Activated T-cell treated with anti-CD3 and anti-CD28 coated beads, Interleukin-2, amount 50 U/mL, for 72 hours (primary cell): ENCODE results near the gene KCTD11. TPM values are rescaled to one million over a fixed set of nuclear protein-coding genes. Genes with fewer than 3 reads are reported as not detected.

Experiments
- ATAC-seq, 2 donors: fragments of 150-1000 bp; cut with Tn5 transposase; replicated peaks in 1 of 2; 2 replicates each; pipeline ENCODE4 v1.10.0; 2021; ENCODE audit warnings: moderate library complexity in 2 of 2, mild to moderate bottlenecking in 1 of 2
- DNase-seq, 2 donors: peaks; one replicate each; pipeline ENCODE4 v3.0.0; 2021 to 2022; ENCODE audit warnings: mixed read lengths in 1 of 2
- H3K27ac Mint-ChIP-seq: one replicate; pipeline ENCODE4 v1.8.0; 2022; ENCODE audit warnings: mild to moderate bottlenecking, moderate library complexity, mixed read lengths
- H3K27me3 Mint-ChIP-seq: one replicate; pipeline ENCODE4 v1.8.0; 2022; ENCODE audit warnings: low read depth, mixed read lengths
- H3K36me3 Mint-ChIP-seq, 2 donors: one replicate each; pipeline ENCODE4 v1.8.0; 2022; ENCODE audit warnings: mixed read lengths in 2 of 2, mild to moderate bottlenecking in 1 of 2; ENCODE audit not compliant: insufficient read depth in 2 of 2
- H3K4me1 Mint-ChIP-seq: one replicate; pipeline ENCODE4 v1.8.0; 2022; ENCODE audit warnings: low read depth, mixed read lengths
- H3K4me3 Mint-ChIP-seq, 2 donors: one replicate each; pipeline ENCODE4 v1.8.0; 2022; ENCODE audit warnings: mild to moderate bottlenecking in 2 of 2, mixed read lengths in 2 of 2, moderate library complexity in 2 of 2
- H3K9me3 Mint-ChIP-seq, 2 donors: one replicate each; pipeline ENCODE4 v1.8.0; 2022; ENCODE audit warnings: mixed read lengths in 2 of 2
- total RNA-seq, 2 donors: library from RNA; stranded (reverse); gene quantifications; one replicate each; pipeline ENCODE4 v1.2.3, GENCODE V29; 2022

The KCTD11 gene
- 1 to 10 TPM; 4.9 to 5.5 TPM for total RNA-seq

- DNase-seq, result peak; percentile 88
- Mint-ChIP-seq H3K4me3 (peak within 1 kb of the TSS; percentile 84 to 93), H3K4me1 (peaks cover 53% of the 10 kb centered on the region), H3K27ac (peak within 1 kb of the TSS; percentile 94), H3K27me3 (peaks cover 4% of the 10 kb centered on the region), H3K36me3 (peaks cover 4 to 5% of the 10 kb centered on the region in 2 donors), H3K9me3 (no peaks in the 10 kb centered on the region)
- ATAC-seq, result peak; percentile 73 to 78
These were observed at the start of gene KCTD11 for GRCh38 chr17:7351665-7352502. Gene KCTD11 (plus strand): TSS chr17:7352162.

DNA sequence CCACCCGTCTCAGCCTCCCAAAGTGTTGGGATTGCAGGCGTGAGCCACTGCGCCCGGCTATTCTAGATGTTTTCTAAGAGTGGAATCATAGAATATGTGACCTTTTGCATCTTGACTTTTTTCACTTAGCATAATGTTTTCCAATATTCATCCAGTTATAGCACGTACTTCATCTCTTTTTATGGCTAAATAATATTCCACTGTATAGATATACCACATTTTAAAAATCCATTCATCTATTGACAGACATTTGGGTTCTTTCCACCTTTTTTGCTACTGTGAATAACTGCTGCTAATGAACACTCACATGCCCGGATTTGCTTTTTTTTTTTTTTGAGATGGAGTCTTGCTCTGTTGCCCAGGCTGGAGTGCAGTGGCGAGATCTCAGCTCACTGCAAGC lies 47.8 kb upstream of the KCTD11 start:
- ATAC-seq, result no peak
- no peak overlapping the region for H3K27ac Mint-ChIP-seq

GRCh38 chr17:7306911-7307685 lies 44.9 kb upstream of the KCTD11 start, which contains the start of gene EIF5A:
Gene EIF5A (plus strand): TSS chr17:7307628. CDS start chr17:7309636, 2,008 bp downstream.
- no peaks in the 10 kb centered on the region for H3K9me3 Mint-ChIP-seq
- H3K27ac Mint-ChIP-seq, result peak within 1 kb of the TSS; percentile 91
- H3K4me3 Mint-ChIP-seq, result peak within 1 kb of the TSS; percentile 85 to 94
- DNase-seq (peak; percentile 100), ATAC-seq (peak; percentile 78 to 79)
- peaks cover 41% of the 10 kb centered on the region for H3K4me1 Mint-ChIP-seq
- no peaks in the 10 kb centered on the region for H3K27me3 Mint-ChIP-seq
- peaks cover 27 to 32% of the 10 kb centered on the region in 2 donors for H3K36me3 Mint-ChIP-seq

More for the DNA sequence above, 47.8 kb upstream of the KCTD11 start:
- Mint-ChIP-seq H3K4me3 (no peak overlapping the region), H3K36me3 (peaks cover 7 to 8% of the 10 kb centered on the region in 2 donors), H3K4me1 (peaks cover 12% of the 10 kb centered on the region), H3K27me3 (no peaks in the 10 kb centered on the region), H3K9me3 (no peaks in the 10 kb centered on the region)
- DNase-seq, result no peak

GRCh38 chr17:7307686-7308624 lies 44.0 kb upstream of the KCTD11 start:
- peak; percentile 60 to 67 for DNase-seq
- peak overlapping the region; percentile 85 to 94 for H3K4me3 Mint-ChIP-seq
- peaks cover 30 to 38% of the 10 kb centered on the region in 2 donors for H3K36me3 Mint-ChIP-seq
- H3K27ac Mint-ChIP-seq, result peak overlapping the region; percentile 91
- no peaks in the 10 kb centered on the region for H3K27me3 Mint-ChIP-seq
- H3K4me1 Mint-ChIP-seq, result peaks cover 50% of the 10 kb centered on the region
- ATAC-seq, result peak; percentile 10 to 17
- H3K9me3 Mint-ChIP-seq, result no peaks in the 10 kb centered on the region

- Mint-ChIP-seq H3K36me3 (peaks cover 30 to 38% of the 10 kb centered on the region in 2 donors), H3K9me3 (no peaks in the 10 kb centered on the region), H3K4me3 (peak overlapping the region; percentile 85 to 94), H3K27me3 (no peaks in the 10 kb centered on the region), H3K4me1 (peaks cover 58% of the 10 kb centered on the region), H3K27ac (peak overlapping the region; percentile 81)
- peak; percentile 38 to 40 for ATAC-seq
- peak; percentile 74 to 85 for DNase-seq
These were observed 43.1 kb upstream of the KCTD11 start for GRCh38 chr17:7308625-7309433.

DNA sequence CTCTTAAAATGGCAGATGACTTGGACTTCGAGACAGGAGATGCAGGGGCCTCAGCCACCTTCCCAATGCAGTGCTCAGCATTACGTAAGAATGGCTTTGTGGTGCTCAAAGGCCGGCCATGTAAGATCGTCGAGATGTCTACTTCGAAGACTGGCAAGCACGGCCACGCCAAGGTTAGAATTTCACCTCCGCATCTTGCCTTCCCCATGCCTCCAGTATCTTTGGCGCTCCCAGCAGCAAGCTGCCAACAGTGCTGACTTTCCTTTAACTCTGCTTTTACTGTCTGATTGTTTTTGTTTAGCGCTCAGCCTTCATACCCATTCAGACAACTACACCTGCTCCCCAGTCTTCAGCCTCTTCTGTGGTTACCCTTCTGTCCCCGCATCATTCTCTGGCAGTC lies 42.3 kb upstream of the KCTD11 start:
- Mint-ChIP-seq H3K4me1 (peaks cover 66% of the 10 kb centered on the region), H3K4me3 (peak overlapping the region; percentile 85 to 94), H3K27ac (peak overlapping the region; percentile 81), H3K9me3 (no peaks in the 10 kb centered on the region), H3K36me3 (peaks cover 30 to 38% of the 10 kb centered on the region in 2 donors), H3K27me3 (no peaks in the 10 kb centered on the region)
- ATAC-seq (no peak), DNase-seq (no peak)

DNA sequence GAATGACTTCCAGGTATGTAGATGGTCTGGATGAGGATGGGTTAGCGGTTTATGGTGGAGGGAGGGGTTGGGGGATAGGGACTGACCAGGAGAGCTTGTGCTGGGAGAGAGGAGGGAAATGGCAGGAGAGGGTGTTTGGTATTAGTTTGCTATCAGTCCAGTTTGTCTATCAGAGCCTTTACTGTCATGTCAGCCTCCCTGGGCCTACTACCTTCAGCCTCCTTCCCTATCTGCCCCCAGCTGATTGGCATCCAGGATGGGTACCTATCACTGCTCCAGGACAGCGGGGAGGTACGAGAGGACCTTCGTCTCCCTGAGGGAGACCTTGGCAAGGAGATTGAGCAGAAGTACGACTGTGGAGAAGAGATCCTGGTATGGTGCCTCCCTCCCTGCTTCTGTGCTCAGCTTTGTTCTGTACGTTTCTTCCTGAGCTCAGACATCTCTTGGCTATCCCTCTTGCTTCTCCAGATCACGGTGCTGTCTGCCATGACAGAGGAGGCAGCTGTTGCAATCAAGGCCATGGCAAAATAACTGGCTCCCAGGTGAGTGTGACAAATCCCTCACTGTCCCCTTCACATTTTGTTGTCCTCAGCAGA lies 40.8 kb upstream of the KCTD11 start:
- no peaks in the 10 kb centered on the region for H3K27me3 Mint-ChIP-seq
- H3K9me3 Mint-ChIP-seq, result no peaks in the 10 kb centered on the region
- H3K27ac Mint-ChIP-seq, result peak overlapping the region; percentile 87
- no peak for ATAC-seq
- H3K4me3 Mint-ChIP-seq, result peak overlapping the region; percentile 85 to 94
- peaks cover 30 to 38% of the 10 kb centered on the region in 2 donors for H3K36me3 Mint-ChIP-seq
- H3K4me1 Mint-ChIP-seq, result peaks cover 77% of the 10 kb centered on the region
- no peak for DNase-seq

DNA sequence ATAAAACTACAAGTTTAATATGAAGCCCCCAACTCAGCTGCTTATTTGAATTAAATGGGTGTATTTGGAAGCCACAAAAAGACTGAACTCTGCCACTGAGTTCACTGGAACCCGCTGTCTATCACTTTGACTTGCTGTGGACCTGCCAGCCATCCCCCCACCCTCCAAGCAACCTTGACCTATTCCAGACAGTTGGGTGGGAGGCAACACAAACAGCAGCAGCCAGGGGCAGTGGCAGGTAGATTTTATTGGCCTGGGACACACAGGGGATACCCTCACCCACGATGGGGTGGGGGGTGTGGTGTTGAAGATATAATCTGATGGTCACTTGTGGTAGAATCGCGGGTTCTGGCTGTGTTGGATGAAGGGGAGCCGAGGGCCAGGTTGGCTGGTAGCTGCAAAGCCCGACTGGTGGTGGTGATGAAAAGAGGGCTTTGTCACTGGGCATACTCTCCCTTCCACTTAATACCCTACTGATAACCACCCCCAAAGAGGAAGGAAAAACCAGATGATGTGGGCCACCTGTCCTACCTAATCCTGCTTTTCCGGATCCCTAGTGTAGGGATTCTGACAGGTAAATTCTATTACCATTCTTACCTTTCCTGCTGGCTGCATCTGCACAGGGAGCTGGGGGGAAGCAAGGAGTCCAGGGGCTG lies 39.4 kb upstream of the KCTD11 start:
- no peak for ATAC-seq
- peaks cover 30 to 41% of the 10 kb centered on the region in 2 donors for H3K36me3 Mint-ChIP-seq
- H3K4me3 Mint-ChIP-seq, result peak overlapping the region; percentile 8 to 24
- H3K27me3 Mint-ChIP-seq, result no peaks in the 10 kb centered on the region
- DNase-seq, result no peak
- no peaks in the 10 kb centered on the region for H3K9me3 Mint-ChIP-seq
- H3K4me1 Mint-ChIP-seq, result peaks cover 75% of the 10 kb centered on the region
- H3K27ac Mint-ChIP-seq, result peak overlapping the region; percentile 18

GRCh38 chr17:7313088-7313889 lies 38.7 kb upstream of the KCTD11 start:
- ATAC-seq (no peak), DNase-seq (no peak)
- Mint-ChIP-seq H3K27me3 (no peaks in the 10 kb centered on the region), H3K27ac (peak overlapping the region; percentile 18), H3K9me3 (no peaks in the 10 kb centered on the region), H3K4me3 (peak overlapping the region; percentile 7 to 90), H3K4me1 (peaks cover 75% of the 10 kb centered on the region), H3K36me3 (peaks cover 30 to 40% of the 10 kb centered on the region in 2 donors)

DNA sequence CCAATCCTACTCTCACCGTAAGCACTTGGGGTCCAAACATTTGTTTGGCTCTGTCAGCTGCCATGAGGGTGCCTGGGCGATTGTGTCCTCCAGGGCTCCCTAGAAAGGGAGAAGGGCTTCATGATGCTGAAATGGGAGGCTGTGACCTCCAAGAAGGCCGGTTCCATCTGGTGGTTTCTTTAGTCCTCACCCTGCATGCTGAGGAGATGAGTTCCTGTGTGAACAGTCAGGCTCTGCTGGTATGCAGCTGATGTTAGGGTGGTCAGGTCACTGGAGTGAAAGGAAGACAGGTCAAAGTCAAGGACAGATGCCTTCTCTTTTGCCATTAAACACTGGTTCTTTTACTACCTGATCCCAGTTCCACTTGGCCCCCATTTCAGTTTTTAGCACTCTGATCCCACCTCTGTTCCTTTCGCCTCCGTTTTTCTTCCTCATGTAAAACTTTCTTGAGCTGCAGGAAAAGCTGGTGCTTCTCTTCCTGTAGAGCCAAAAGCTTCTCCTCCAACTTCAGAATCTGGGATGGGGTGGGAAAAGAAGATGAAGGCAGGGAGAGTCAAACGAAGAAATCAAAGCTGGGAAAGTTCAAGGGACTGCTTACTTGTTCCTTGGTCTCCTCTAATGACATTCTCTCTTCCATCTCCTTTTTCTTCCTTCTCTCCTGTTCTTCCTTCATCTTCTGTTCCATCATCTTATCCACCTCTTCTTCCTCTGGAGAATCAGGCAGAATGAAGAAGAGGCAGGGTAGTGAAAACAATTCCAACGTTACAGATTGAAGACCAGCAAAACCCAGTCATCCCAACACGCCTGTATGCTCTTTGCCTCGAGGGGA lies 37.9 kb upstream of the KCTD11 start:
- DNase-seq, result no peak
- no peaks in the 10 kb centered on the region for H3K27me3 Mint-ChIP-seq

More for the DNA sequence above, 37.9 kb upstream of the KCTD11 start:
- H3K9me3 Mint-ChIP-seq, result no peaks in the 10 kb centered on the region
- peak overlapping the region; percentile 92 for H3K27ac Mint-ChIP-seq
- peaks cover 70% of the 10 kb centered on the region for H3K4me1 Mint-ChIP-seq
- peaks cover 26 to 33% of the 10 kb centered on the region in 2 donors for H3K36me3 Mint-ChIP-seq
- peak overlapping the region; percentile 90 to 96 for H3K4me3 Mint-ChIP-seq
- ATAC-seq, result no peak
